HepG2 (cell line): Measurements from ENCODE around the gene PRMT5. TPM values are rescaled to one million over a fixed set of nuclear protein-coding genes. Genes with fewer than 3 reads are reported as not detected.

Experiments used
- AGO2 ChIP-seq: fragments of 200-400 bp; formaldehyde crosslinking; optimal IDR thresholded peaks from 2 replicates; pipeline ENCODE3; 2017; ENCODE audit warnings: mild to moderate bottlenecking, low read depth, low read length, moderate library complexity
- CCDC6 ChIP-seq: sonication (generic); formaldehyde crosslinking; IDR thresholded peaks from 2 replicates; pipeline ENCODE4 v1.8.1; 2022; ENCODE audit warnings: mild to moderate bottlenecking, missing genetic modification reagents, moderate library complexity
- DNMT3B ChIP-seq: conservative IDR thresholded peaks from 2 replicates; pipeline ENCODE4 v1.6.1; 2016; ENCODE audit warnings: missing biosample characterization, control low read depth
- ETV5 ChIP-seq: IDR thresholded peaks from 2 replicates; pipeline ENCODE4 v1.6.1; 2018; ENCODE audit warnings: missing biosample characterization, missing genetic modification reagents, inconsistent platforms, borderline replicate concordance
- NFKBIZ ChIP-seq: IDR thresholded peaks from 2 replicates; pipeline ENCODE4 v1.6.1; 2018; ENCODE audit warnings: missing genetic modification reagents, missing compliant biosample characterization
- PPARG ChIP-seq: conservative IDR thresholded peaks from 2 replicates; pipeline ENCODE4 v1.6.1; 2016; ENCODE audit warnings: missing biosample characterization, missing genetic modification reagents
- SP1 ChIP-seq, 2 experiments: fragments of 450-650 bp in 1 of 2; sonication (generic) in 1 of 2; formaldehyde crosslinking in 1 of 2; IDR thresholded peaks; 2 replicates each; pipeline versions ENCODE4 v1.4.0 to v1.6.1; 2016 to 2020; ENCODE audit warnings: missing genetic modification reagents in 1 of 2
- SUZ12 ChIP-seq: fragments of 150-350 bp; IDR thresholded peaks from 2 replicates; pipeline ENCODE4 v1.6.1; 2014; ENCODE audit warnings: low read depth, low read length
- ZBTB3 ChIP-seq: sonication (generic); formaldehyde crosslinking; IDR thresholded peaks from 2 replicates; pipeline ENCODE4 v1.4.0; 2020; ENCODE audit warnings: low read depth, mild to moderate bottlenecking, moderate library complexity, missing genetic modification reagents, borderline replicate concordance
- ZNF121 ChIP-seq: sonication (generic); formaldehyde crosslinking; IDR thresholded peaks from 2 replicates; pipeline ENCODE4 v1.5.0; 2020; ENCODE audit warnings: mild to moderate bottlenecking, missing genetic modification reagents
- ZNF160 ChIP-seq: sonication (generic); formaldehyde crosslinking; IDR thresholded peaks from 2 replicates; pipeline ENCODE4 v1.8.0; 2022; ENCODE audit warnings: mild to moderate bottlenecking, inconsistent platforms, missing genetic modification reagents
- ZNF24 ChIP-seq: fragments of 450-650 bp; IDR thresholded peaks from 2 replicates; pipeline ENCODE4 v1.6.1; 2017; ENCODE audit warnings: antibody characterized with exemption, mild to moderate bottlenecking
- ZNF256 ChIP-seq: sonication (generic); formaldehyde crosslinking; conservative IDR thresholded peaks from 2 replicates; pipeline ENCODE4 v1.4.0; 2020; ENCODE audit warnings: missing genetic modification reagents
- ZNF446 ChIP-seq: sonication (generic); formaldehyde crosslinking; IDR thresholded peaks from 2 replicates; pipeline ENCODE4 v1.5.0; 2020; ENCODE audit warnings: mild to moderate bottlenecking, missing genetic modification reagents
- ZNF672 ChIP-seq: sonication (generic); formaldehyde crosslinking; IDR thresholded peaks from 2 replicates; pipeline ENCODE4 v1.8.1; 2022; ENCODE audit warnings: missing genetic modification reagents
- ZNF709 ChIP-seq: sonication (generic); formaldehyde crosslinking; IDR thresholded peaks from 2 replicates; pipeline ENCODE4 v1.5.0; 2020; ENCODE audit warnings: mild to moderate bottlenecking, missing genetic modification reagents
- ZNF749 ChIP-seq: sonication (generic); formaldehyde crosslinking; IDR thresholded peaks from 2 replicates; pipeline ENCODE4 v1.8.0; 2022; ENCODE audit warnings: mild to moderate bottlenecking, missing genetic modification reagents, moderate library complexity, borderline replicate concordance
- ZSCAN12 ChIP-seq: sonication (generic); formaldehyde crosslinking; IDR thresholded peaks from 2 replicates; pipeline ENCODE4 v1.9.0; 2021; ENCODE audit warnings: mild to moderate bottlenecking, missing genetic modification reagents
- polyA plus RNA-seq, 8 experiments: library from polyadenylated mRNA; depleted of rRNA in 3 of 8; stranded (reverse) in 7 of 8; unstranded in 1 of 8; fragments of >200 nt; fragmentation: Illumina TruSeq in 4 of 8; extraction: Trizol in 4 of 8; gene quantifications; 2 replicates each; pipeline versions ENCODE4 v1.2.1 to v1.2.3, GENCODE V29; 2011 to 2016; ENCODE audit warnings: low read depth in 4 of 8, missing spikeins in 1 of 8, mixed read lengths in 1 of 8; ENCODE audit not compliant: insufficient read depth in 1 of 8
- total RNA-seq, 5 experiments: library from RNA; depleted of rRNA; stranded (reverse); fragments of >200 nt; fragmentation: Illumina TruSeq; extraction: Trizol; gene quantifications; 2 replicates each; pipeline ENCODE4 v1.2.3, GENCODE V29; 2016; ENCODE audit warnings: low read depth in 1 of 5
- TF ChIP-seq, protein P1 (sequence below): sonication (generic); formaldehyde crosslinking; IDR thresholded peaks from 2 replicates; pipeline ENCODE4 v1.4.0; 2020; ENCODE audit warnings: missing genetic modification reagents
- TF ChIP-seq, protein P2 (sequence below): sonication (generic); formaldehyde crosslinking; IDR thresholded peaks from 2 replicates; pipeline ENCODE4 v1.4.0; 2020; ENCODE audit warnings: missing genetic modification reagents
- TF ChIP-seq, protein P3 (sequence below): sonication (generic); IDR thresholded peaks from 2 replicates; pipeline ENCODE4 v1.6.1; 2016; ENCODE audit warnings: low read depth, borderline replicate concordance
- TF ChIP-seq, protein P4 (sequence below): IDR thresholded peaks from 2 replicates; pipeline ENCODE4 v1.6.1; 2016; ENCODE audit warnings: low read depth, borderline replicate concordance

PRMT5 gene
- total and polyA plus RNA-seq, 2 of the 13 experiments (the other 11 are each of a cell fraction or from before 2014, with no cell fraction given) = 210 to 354 TPM

DNA sequence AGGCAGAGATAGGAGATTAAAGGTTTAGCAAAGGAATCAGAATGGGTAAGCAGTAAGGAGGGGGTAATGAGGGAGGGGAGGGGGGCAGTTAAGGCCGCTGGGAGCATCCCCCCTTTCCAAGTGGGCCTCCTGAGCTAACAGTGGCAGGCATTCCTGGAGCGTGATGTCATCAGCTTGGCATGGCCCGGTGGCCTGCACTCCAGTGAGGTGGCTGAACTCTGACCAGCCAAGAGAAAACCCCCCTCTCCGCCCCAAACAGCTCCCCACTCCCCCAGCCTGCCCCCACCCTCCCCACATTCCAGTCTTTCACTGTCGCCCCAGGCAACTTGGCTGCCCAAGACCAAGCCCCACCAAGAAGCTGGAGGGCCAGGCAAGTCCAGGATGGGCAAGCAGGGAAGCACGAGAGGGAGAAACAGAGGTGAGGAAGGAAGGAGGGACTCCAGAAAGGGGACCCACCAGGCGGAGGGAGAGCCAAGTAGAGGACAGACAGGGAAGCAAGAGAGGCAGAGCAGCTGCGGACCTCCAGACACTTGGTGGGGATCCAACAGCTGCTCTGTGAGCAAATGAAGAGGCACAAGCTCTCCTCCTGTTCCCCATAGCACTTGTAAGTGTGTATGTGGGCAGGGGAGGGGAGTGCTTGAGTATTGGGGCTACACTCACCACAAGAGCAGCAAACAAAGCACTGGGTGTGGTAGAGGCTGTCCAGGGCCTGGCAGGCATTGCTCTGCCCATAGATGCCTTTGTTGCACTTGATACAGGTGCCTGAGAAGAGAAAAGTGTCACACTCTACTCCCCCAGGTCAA, 48.7 kb upstream of the PRMT5 start (continued):
- TF ChIP-seq SP1 (IDR thresholded peaks at IDR 0.05) (no peak), SP1 (CRISPR knock-in tag; IDR thresholded peaks at IDR 0.05) (peak; percentile 79), ETV5 (peak; percentile 79), ZNF672 (CRISPR knock-in tag) (no peak), ZNF160 (no peak), DNMT3B (CRISPR knock-in tag) (peak; percentile 21; the same call in 1 of the 2 replicates), NFKBIZ (peak; percentile 83), ZSCAN12 (CRISPR knock-in tag) (no peak), AGO2 (no peak), ZNF121 (CRISPR knock-in tag) (no peak), PPARG (CRISPR knock-in tag) (peak; percentile 93), ZNF749 (CRISPR knock-in tag) (no peak), ZNF446 (CRISPR knock-in tag) (no peak), ZBTB3 (CRISPR knock-in tag) (peak; percentile 88), CCDC6 (CRISPR knock-in tag) (no peak), ZNF24 (no peak), SUZ12 (no peak), ZNF256 (CRISPR knock-in tag) (no peak), ZNF709 (no peak)
- TF ChIP-seq, protein P1, sequence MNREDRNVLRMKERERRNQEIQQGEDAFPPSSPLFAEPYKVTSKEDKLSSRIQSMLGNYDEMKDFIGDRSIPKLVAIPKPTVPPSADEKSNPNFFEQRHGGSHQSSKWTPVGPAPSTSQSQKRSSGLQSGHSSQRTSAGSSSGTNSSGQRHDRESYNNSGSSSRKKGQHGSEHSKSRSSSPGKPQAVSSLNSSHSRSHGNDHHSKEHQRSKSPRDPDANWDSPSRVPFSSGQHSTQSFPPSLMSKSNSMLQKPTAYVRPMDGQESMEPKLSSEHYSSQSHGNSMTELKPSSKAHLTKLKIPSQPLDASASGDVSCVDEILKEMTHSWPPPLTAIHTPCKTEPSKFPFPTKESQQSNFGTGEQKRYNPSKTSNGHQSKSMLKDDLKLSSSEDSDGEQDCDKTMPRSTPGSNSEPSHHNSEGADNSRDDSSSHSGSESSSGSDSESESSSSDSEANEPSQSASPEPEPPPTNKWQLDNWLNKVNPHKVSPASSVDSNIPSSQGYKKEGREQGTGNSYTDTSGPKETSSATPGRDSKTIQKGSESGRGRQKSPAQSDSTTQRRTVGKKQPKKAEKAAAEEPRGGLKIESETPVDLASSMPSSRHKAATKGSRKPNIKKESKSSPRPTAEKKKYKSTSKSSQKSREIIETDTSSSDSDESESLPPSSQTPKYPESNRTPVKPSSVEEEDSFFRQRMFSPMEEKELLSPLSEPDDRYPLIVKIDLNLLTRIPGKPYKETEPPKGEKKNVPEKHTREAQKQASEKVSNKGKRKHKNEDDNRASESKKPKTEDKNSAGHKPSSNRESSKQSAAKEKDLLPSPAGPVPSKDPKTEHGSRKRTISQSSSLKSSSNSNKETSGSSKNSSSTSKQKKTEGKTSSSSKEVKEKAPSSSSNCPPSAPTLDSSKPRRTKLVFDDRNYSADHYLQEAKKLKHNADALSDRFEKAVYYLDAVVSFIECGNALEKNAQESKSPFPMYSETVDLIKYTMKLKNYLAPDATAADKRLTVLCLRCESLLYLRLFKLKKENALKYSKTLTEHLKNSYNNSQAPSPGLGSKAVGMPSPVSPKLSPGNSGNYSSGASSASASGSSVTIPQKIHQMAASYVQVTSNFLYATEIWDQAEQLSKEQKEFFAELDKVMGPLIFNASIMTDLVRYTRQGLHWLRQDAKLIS (CRISPR knock-in tag) = no peak
- TF ChIP-seq, protein P2, sequence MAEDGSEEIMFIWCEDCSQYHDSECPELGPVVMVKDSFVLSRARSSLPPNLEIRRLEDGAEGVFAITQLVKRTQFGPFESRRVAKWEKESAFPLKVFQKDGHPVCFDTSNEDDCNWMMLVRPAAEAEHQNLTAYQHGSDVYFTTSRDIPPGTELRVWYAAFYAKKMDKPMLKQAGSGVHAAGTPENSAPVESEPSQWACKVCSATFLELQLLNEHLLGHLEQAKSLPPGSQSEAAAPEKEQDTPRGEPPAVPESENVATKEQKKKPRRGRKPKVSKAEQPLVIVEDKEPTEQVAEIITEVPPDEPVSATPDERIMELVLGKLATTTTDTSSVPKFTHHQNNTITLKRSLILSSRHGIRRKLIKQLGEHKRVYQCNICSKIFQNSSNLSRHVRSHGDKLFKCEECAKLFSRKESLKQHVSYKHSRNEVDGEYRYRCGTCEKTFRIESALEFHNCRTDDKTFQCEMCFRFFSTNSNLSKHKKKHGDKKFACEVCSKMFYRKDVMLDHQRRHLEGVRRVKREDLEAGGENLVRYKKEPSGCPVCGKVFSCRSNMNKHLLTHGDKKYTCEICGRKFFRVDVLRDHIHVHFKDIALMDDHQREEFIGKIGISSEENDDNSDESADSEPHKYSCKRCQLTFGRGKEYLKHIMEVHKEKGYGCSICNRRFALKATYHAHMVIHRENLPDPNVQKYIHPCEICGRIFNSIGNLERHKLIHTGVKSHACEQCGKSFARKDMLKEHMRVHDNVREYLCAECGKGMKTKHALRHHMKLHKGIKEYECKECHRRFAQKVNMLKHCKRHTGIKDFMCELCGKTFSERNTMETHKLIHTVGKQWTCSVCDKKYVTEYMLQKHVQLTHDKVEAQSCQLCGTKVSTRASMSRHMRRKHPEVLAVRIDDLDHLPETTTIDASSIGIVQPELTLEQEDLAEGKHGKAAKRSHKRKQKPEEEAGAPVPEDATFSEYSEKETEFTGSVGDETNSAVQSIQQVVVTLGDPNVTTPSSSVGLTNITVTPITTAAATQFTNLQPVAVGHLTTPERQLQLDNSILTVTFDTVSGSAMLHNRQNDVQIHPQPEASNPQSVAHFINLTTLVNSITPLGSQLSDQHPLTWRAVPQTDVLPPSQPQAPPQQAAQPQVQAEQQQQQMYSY (CRISPR knock-in tag) = no peak
- TF ChIP-seq, protein P3, sequence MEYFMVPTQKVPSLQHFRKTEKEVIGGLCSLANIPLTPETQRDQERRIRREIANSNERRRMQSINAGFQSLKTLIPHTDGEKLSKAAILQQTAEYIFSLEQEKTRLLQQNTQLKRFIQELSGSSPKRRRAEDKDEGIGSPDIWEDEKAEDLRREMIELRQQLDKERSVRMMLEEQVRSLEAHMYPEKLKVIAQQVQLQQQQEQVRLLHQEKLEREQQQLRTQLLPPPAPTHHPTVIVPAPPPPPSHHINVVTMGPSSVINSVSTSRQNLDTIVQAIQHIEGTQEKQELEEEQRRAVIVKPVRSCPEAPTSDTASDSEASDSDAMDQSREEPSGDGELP = peak; percentile 78; the same call in 1 of the 2 replicates
- TF ChIP-seq, protein P4, sequence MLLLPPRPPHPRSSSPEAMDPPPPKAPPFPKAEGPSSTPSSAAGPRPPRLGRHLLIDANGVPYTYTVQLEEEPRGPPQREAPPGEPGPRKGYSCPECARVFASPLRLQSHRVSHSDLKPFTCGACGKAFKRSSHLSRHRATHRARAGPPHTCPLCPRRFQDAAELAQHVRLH (CRISPR knock-in tag) = peak; percentile 56; the same call in 1 of the 2 replicates
